ENCODE measurements around the gene ATE1.

GRCh38 chr10:121959671-121960070 lies 31.8 kb upstream of the ATE1 start:
- TF ChIP-seq CTCF (conservative IDR thresholded peaks at IDR 0.05; ENCODE audit: low read depth in 2 of 2) (no peak), POLR2AphosphoS5 (IDR thresholded peaks at IDR 0.05; ENCODE audit: low read depth) (no peak), REST (IDR thresholded peaks at IDR 0.05; ENCODE audit: unreplicated experiment) (no peak), ETS1 (IDR thresholded peaks at IDR 0.05) (no peak), EZH2 (IDR thresholded peaks at IDR 0.05; ENCODE audit: low read depth, unreplicated experiment) (no peak)

Measured in GM23338 (cell line).